Thyroid gland (tissue), 4 donors: ENCODE data around the gene TMCC2.

Source experiments
- CTCF ChIP-seq, 6 experiments: fragments of 200-600 bp in 3 of 6; fragments of 450-650 bp in 3 of 6; sonication (generic) in 3 of 6; IDR thresholded peaks; one replicate each; pipeline ENCODE4 v1.5.1; 2016 to 2019; ENCODE audit warnings: antibody characterized with exemption in 6 of 6, mild to moderate bottlenecking in 2 of 6, inconsistent platforms in 1 of 6, moderate library complexity in 1 of 6
- POLR2A ChIP-seq, 2 donors: fragments of 450-650 bp; IDR thresholded peaks; one replicate each; pipeline ENCODE4 v1.6.1; 2017; ENCODE audit warnings: antibody characterized with exemption in 2 of 2, mild to moderate bottlenecking in 2 of 2, moderate library complexity in 1 of 2

- TF ChIP-seq CTCF (IDR thresholded peaks at IDR 0.05) (no peak), POLR2A (IDR thresholded peaks at IDR 0.05) (no peak)
Measured at GRCh38 chr1:205210756-205211168, 17.0 kb upstream of the TMCC2 start.
